HEK293T (cell line): ENCODE results near the gene SBF1.

Source experiments
- ARNT ChIP-seq: fragments of 450-650 bp; IDR thresholded peaks from 2 replicates; pipeline ENCODE4 v1.6.1; 2017; ENCODE audit warnings: mild to moderate bottlenecking
- BHLHE40 ChIP-seq: fragments of 450-650 bp; IDR thresholded peaks from 2 replicates; pipeline ENCODE4 v1.6.1; 2016; ENCODE audit warnings: mild to moderate bottlenecking, moderate library complexity, borderline replicate concordance
- CTBP1 ChIP-seq: fragments of 450-650 bp; IDR thresholded peaks from 2 replicates; pipeline ENCODE4 v1.6.1; 2016; ENCODE audit warnings: borderline replicate concordance
- FOXM1 ChIP-seq: fragments of 450-650 bp; IDR thresholded peaks from 2 replicates; pipeline ENCODE4 v1.6.1; 2017; ENCODE audit warnings: mild to moderate bottlenecking, borderline replicate concordance
- SP1 ChIP-seq: fragments of 450-650 bp; IDR thresholded peaks from 2 replicates; pipeline ENCODE4 v1.6.1; 2017
- SUZ12 ChIP-seq: fragments of 450-650 bp; IDR thresholded peaks from 2 replicates; pipeline ENCODE4 v1.6.1; 2016; ENCODE audit warnings: mild to moderate bottlenecking
- TARDBP ChIP-seq: fragments of 450-650 bp; IDR thresholded peaks from 2 replicates; pipeline ENCODE4 v1.6.1; 2016
- ZNF384 ChIP-seq: fragments of 450-650 bp; IDR thresholded peaks from 2 replicates; pipeline ENCODE4 v1.6.1; 2016

DNA sequence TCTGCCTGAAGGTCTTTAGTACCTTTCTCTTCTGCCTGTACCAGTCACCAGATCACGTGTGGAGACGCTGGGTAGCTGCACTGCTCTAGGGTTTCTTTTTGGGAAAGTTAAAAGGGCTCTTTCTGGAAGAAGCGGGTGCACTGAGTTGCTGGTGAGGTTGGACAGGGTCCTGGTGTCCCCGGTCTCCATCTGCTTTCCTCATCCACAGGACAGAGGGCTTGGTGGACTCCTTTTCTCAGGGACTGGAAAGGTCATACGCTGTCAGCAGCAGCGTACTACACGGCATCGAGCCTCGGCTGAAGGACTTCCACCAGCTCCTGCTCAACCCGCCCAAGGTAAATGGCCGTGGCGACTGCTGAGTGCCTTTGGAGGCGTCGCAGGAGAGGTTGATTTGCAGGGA, 52.8 kb downstream of the SBF1 start:
- TF ChIP-seq TARDBP, result no peak
- TF ChIP-seq BHLHE40, result no peak
- TF ChIP-seq CTBP1, result no peak
- no peak for TF ChIP-seq SUZ12
- no peak for TF ChIP-seq FOXM1
- TF ChIP-seq ARNT, result no peak
- no peak for TF ChIP-seq SP1
- TF ChIP-seq ZNF384, result no peak
